Sigmoid colon (tissue), 4 donors: ENCODE data around the gene MYO5A.

ENCODE experiments used
- CTCF ChIP-seq, 4 experiments: fragments of 450-650 bp in 3 of 4; fragments of 200-600 bp in 1 of 4; IDR thresholded peaks; one replicate each; pipeline ENCODE4 v1.5.1; 2016 to 2019; ENCODE audit warnings: antibody characterized with exemption in 4 of 4, mild to moderate bottlenecking in 3 of 4, moderate library complexity in 2 of 4
- EP300 ChIP-seq, 4 donors: sonication (generic); formaldehyde crosslinking; IDR thresholded peaks; one replicate each; pipeline ENCODE4 v1.6.1; 2017; ENCODE audit warnings: antibody characterized with exemption in 4 of 4
- POLR2A ChIP-seq, 2 donors: fragments of 450-650 bp; IDR thresholded peaks; one replicate each; pipeline ENCODE4 v1.6.1; 2016; ENCODE audit warnings: antibody characterized with exemption in 2 of 2, mild to moderate bottlenecking in 2 of 2, moderate library complexity in 2 of 2
- POLR2AphosphoS5 ChIP-seq, 4 donors: sonication (generic); formaldehyde crosslinking; IDR thresholded peaks; one replicate each; pipeline ENCODE4 v1.6.1; 2017; ENCODE audit warnings: antibody characterized with exemption in 4 of 4

GRCh38 chr15:52492132-52492531 is 36.5 kb downstream of the MYO5A start:
- TF ChIP-seq CTCF (IDR thresholded peaks at IDR 0.05), result no peak
- no peak for TF ChIP-seq POLR2A (IDR thresholded peaks at IDR 0.05)
- TF ChIP-seq POLR2AphosphoS5 (IDR thresholded peaks at IDR 0.05), result no peak
- no peak for TF ChIP-seq EP300 (IDR thresholded peaks at IDR 0.05)
